KMS-11 (cell line): ENCODE measurements around the gene ZBTB7C.

Experiments
- H2AFZ ChIP-seq: fragments of 200-600 bp; sonication (generic); 2 replicates; pipeline ENCODE4 v1.6.1; 2016; ENCODE audit warnings: antibody characterized with exemption, mixed run types, low read depth
- H3K27ac ChIP-seq: fragments of 200-600 bp; sonication (generic); 2 replicates; pipeline ENCODE4 v1.6.1; 2016; ENCODE audit warnings: mild to moderate bottlenecking, mixed run types
- H3K27me3 ChIP-seq: fragments of 200-600 bp; sonication (generic); 2 replicates; pipeline ENCODE4 v1.6.1; 2017; ENCODE audit warnings: mild to moderate bottlenecking, low read depth, mixed run types, moderate library complexity; ENCODE audit not compliant: insufficient read depth
- H3K36me3 ChIP-seq: fragments of 200-600 bp; sonication (generic); 2 replicates; pipeline ENCODE4 v1.6.1; 2017; ENCODE audit warnings: mild to moderate bottlenecking, mixed run types; ENCODE audit not compliant: insufficient read depth
- H3K4me1 ChIP-seq: fragments of 200-600 bp; sonication (generic); 2 replicates; pipeline ENCODE4 v1.6.1; 2016; ENCODE audit warnings: mild to moderate bottlenecking, low read depth, mixed run types; ENCODE audit not compliant: poor library complexity, severe bottlenecking
- H3K4me2 ChIP-seq: fragments of 200-600 bp; sonication (generic); 2 replicates; pipeline ENCODE4 v1.7.0; 2016; ENCODE audit warnings: mild to moderate bottlenecking, mixed run types
- H3K4me3 ChIP-seq: fragments of 200-600 bp; sonication (generic); IDR thresholded peaks from 2 replicates; pipeline ENCODE4 v1.6.1; 2017; ENCODE audit warnings: low read depth, low read length, mixed read lengths; ENCODE audit not compliant: insufficient read depth
- H3K79me2 ChIP-seq: fragments of 200-600 bp; sonication (generic); 2 replicates; pipeline ENCODE4 v1.6.1; 2016; ENCODE audit warnings: low read depth, mixed run types; ENCODE audit not compliant: insufficient read depth
- H3K9ac ChIP-seq: fragments of 200-600 bp; sonication (generic); 2 replicates; pipeline ENCODE4 v1.6.1; 2016; ENCODE audit warnings: mild to moderate bottlenecking, mixed run types
- H4K20me1 ChIP-seq: fragments of 200-600 bp; sonication (generic); 2 replicates; pipeline ENCODE4 v1.6.1; 2016; ENCODE audit warnings: mild to moderate bottlenecking, mixed run types; ENCODE audit not compliant: insufficient read depth
- TF ChIP-seq, protein P1 (sequence below): fragments of 200-600 bp; sonication (generic); conservative IDR thresholded peaks from 2 replicates; pipeline ENCODE4 v1.6.1; 2017; ENCODE audit warnings: low read depth, mild to moderate bottlenecking, antibody characterized with exemption, low read length, moderate library complexity, mixed read lengths

Gene ZBTB7C

DNA sequence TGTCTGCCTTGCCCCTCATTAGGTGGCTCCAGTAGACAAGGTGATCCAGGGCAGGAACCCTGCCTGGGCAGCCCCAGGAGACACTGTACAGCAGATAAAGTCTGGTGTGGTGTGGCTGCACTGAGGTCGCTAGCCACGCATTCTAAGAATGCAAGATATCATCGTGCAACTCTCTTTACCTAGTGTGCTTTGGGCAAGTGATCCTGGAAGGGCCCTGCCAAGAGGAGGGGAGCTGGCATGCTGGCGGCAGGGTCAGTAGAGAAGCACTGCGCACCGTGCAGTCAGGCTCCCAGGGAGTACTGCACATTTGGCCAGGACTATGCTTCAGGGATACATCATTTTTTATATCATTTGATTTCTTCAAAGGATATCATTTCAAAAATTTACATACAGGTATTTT, 283.5 kb downstream of the ZBTB7C start:
- Histone ChIP-seq H3K79me2 (no peaks in the 10 kb centered on the region), H3K27me3 (no peaks in the 10 kb centered on the region), H3K4me1 (no peaks in the 10 kb centered on the region), H3K9ac (no peak overlapping the region), H3K4me3 (no peak overlapping the region), H3K27ac (no peak overlapping the region), H2AFZ (no peak overlapping the region), H4K20me1 (no peaks in the 10 kb centered on the region), H3K36me3 (no peaks in the 10 kb centered on the region), H3K4me2 (no peak overlapping the region)
- TF ChIP-seq, protein P1, sequence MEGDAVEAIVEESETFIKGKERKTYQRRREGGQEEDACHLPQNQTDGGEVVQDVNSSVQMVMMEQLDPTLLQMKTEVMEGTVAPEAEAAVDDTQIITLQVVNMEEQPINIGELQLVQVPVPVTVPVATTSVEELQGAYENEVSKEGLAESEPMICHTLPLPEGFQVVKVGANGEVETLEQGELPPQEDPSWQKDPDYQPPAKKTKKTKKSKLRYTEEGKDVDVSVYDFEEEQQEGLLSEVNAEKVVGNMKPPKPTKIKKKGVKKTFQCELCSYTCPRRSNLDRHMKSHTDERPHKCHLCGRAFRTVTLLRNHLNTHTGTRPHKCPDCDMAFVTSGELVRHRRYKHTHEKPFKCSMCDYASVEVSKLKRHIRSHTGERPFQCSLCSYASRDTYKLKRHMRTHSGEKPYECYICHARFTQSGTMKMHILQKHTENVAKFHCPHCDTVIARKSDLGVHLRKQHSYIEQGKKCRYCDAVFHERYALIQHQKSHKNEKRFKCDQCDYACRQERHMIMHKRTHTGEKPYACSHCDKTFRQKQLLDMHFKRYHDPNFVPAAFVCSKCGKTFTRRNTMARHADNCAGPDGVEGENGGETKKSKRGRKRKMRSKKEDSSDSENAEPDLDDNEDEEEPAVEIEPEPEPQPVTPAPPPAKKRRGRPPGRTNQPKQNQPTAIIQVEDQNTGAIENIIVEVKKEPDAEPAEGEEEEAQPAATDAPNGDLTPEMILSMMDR, result no peak

DNA sequence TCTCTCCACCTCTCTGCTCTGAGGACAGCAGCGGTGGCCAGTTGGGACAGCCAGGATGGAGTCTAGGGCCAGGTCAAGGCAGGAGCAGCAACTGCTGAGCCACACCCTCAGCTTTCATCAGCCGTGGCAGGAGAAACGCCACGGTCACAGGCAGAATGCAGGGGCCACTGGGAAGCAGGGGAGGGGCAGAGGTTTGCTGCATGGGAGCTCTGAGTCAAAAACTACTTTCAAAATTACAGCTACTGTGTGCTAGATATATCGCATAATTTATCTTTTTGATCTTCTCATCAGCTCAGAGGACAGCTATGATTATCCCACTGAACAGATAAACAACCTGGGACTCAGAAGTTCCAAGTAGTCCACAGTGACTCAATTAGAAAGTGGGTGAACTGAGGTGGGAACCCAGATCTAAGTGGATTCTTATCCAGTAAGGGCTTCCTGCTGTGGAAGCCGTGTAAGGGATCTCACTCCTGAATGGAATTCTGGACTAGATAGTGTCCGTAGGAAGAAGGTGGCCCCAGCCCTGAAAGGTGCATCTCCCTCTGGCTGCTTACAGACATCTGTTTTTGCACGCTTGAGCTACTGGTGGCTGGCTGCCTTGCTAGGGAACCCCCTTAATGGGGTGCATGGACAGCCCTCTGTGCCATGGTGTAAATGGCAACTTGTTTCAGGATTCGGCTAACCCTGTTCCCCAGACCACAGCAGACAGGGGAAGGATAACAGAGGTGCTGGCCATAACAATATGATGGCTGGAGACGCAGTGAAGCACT, 284.1 kb downstream of the ZBTB7C start:
- TF ChIP-seq, protein P1, result no peak
- no peak overlapping the region for H3K4me2 ChIP-seq
- H3K36me3 ChIP-seq, result no peaks in the 10 kb centered on the region
- no peaks in the 10 kb centered on the region for H3K4me1 ChIP-seq
- H3K4me3 ChIP-seq, result no peak overlapping the region
- H4K20me1 ChIP-seq, result no peaks in the 10 kb centered on the region
- H3K27me3 ChIP-seq, result no peaks in the 10 kb centered on the region
- H3K79me2 ChIP-seq, result no peaks in the 10 kb centered on the region
- H3K27ac ChIP-seq, result no peak overlapping the region
- H3K9ac ChIP-seq, result no peak overlapping the region
- H2AFZ ChIP-seq, result no peak overlapping the region

DNA sequence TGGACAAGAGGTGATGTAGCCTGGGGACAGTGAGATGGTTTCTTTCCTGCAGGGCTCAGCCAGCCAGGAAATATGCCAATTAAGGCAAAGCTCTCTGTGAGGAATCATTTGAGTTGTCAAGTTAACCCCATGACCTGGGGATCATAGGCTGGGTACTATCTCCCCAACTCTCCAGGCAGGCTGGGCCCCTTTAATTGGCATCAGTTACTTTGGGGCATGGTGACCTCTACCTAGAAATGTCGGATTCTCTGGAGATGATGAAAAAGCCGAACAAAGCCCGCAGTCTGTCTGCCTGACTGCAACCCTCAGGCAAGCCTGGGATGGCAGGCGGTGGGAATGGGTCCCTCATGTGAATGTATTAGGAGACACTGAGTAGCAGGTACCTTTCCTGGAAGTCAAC, 285.2 kb downstream of the ZBTB7C start:
- Histone ChIP-seq H2AFZ (no peak overlapping the region), H3K4me1 (no peaks in the 10 kb centered on the region), H3K27me3 (no peaks in the 10 kb centered on the region), H3K27ac (no peak overlapping the region), H3K4me2 (no peak overlapping the region), H3K4me3 (no peak overlapping the region), H3K36me3 (no peaks in the 10 kb centered on the region), H3K9ac (no peak overlapping the region), H3K79me2 (no peaks in the 10 kb centered on the region), H4K20me1 (no peaks in the 10 kb centered on the region)
- TF ChIP-seq, protein P1, result no peak

DNA sequence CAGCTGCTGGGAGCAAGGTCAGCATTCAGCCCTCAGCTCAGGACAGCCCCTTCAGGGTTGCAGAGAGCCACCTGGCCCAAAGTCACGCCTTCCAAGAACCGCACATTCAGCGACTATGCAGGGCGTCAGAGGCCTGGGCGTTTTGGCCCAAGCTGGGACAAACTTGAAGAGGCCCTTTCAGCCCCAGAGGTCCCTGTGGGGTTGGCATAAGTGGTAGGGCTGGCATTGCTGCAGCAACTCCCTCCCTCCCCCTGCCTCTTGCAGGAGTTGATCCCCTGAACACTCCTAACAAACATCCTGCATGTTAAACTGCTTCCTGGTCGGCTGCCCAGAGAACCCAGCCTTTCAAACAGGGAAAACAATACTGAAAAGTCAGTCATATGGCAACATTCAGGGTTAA, 285.9 kb downstream of the ZBTB7C start:
- Histone ChIP-seq H3K4me2 (no peak overlapping the region), H3K79me2 (no peaks in the 10 kb centered on the region), H2AFZ (no peak overlapping the region), H3K4me3 (no peak overlapping the region), H3K36me3 (no peaks in the 10 kb centered on the region), H3K9ac (no peak overlapping the region), H3K27ac (no peak overlapping the region), H3K27me3 (no peaks in the 10 kb centered on the region), H3K4me1 (no peaks in the 10 kb centered on the region), H4K20me1 (no peaks in the 10 kb centered on the region)
- TF ChIP-seq, protein P1, result no peak
